Bronchial epithelial cell (primary cell): Measurements from ENCODE around the gene ATXN10. TPM values are rescaled to one million over a fixed set of nuclear protein-coding genes. Genes with fewer than 3 reads are reported as not detected.

Source experiments
- DNase-seq: peaks from one replicate; pipeline ENCODE4 v3.0.0-alpha.2; 2010; ENCODE audit warnings: low read depth
- FAIRE-seq: peaks from 2 replicates; lab custom pipeline; 2011; peaks lifted over from hg19 to GRCh38; lab: Jason Lieb, UNC
- H3K27me3 ChIP-seq: 2 replicates; pipeline ENCODE4 v1.5.1; 2011; ENCODE audit warnings: low read length; ENCODE audit not compliant: control insufficient read depth, insufficient read depth
- H3K36me3 ChIP-seq: 2 replicates; pipeline ENCODE4 v1.5.1; 2011; ENCODE audit warnings: low read length; ENCODE audit not compliant: control insufficient read depth, insufficient read depth
- H3K4me3 ChIP-seq: 2 replicates; pipeline ENCODE4 v1.5.1; 2011; ENCODE audit warnings: mild to moderate bottlenecking, low read depth, low read length, control low read depth
- total RNA-seq: library from RNA; depleted of rRNA; stranded (reverse); fragments of >200 nt; gene quantifications from 2 replicates; pipeline ENCODE4 v1.2.1, GENCODE V29; 2014
- TF ChIP-seq, protein P1 (sequence below): IDR thresholded peaks from 2 replicates; pipeline ENCODE4 v1.5.1; 2011; ENCODE audit warnings: mild to moderate bottlenecking, moderate library complexity, low read length, control low read depth, inconsistent platforms; ENCODE audit not compliant: insufficient read depth, severe bottlenecking

The ATXN10 gene
- total RNA-seq, 1 donor from 2014 or later = 81.9 TPM

DNA sequence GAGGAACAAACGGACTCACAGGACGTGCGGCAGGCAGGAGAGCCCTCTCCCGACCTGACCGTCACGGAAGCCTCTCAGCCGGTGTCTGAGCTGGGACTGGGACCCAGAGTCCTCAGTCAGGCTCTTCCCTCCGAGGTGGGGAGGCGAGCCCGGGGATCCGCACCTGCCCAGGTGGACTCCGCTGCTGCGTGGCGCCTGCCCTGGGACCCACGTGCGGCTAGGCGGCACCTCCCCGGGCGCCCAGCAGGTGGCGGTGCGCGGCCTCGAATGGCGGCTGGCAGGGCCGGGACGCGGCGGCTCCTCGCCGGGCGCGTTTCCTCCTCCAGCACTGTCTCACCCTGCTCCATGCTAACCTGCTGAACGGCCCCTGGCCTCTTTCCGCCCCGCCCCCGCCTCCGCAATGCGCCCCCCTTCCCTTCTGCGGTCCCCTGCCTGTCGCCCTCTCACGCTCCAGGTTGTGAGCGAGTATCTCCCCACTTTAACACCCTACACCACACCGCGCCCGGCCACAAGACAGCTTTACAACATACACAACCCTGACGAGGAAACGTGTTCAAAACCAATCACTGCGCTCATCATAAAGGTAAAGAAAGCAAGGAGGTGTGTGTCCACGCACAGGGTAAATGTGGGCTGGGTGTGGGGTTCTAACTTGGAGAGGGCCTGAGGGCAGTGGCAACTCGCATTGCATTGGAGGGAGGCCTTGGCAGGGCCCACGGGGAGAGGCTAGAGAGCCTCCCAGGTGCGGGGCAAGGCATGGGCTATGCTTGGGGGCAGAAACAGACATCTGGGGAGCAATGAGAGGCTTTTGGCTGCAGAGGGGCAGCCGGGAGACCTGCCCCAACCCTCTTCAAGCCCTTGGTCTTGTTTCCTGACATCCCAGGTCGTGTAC, 25.9 kb upstream of the ATXN10 start:
- no peak for FAIRE-seq
- H3K27me3 ChIP-seq = no peaks in the 10 kb centered on the region
- no peaks in the 10 kb centered on the region for H3K36me3 ChIP-seq
- DNase-seq = no peak
- TF ChIP-seq, protein P1, sequence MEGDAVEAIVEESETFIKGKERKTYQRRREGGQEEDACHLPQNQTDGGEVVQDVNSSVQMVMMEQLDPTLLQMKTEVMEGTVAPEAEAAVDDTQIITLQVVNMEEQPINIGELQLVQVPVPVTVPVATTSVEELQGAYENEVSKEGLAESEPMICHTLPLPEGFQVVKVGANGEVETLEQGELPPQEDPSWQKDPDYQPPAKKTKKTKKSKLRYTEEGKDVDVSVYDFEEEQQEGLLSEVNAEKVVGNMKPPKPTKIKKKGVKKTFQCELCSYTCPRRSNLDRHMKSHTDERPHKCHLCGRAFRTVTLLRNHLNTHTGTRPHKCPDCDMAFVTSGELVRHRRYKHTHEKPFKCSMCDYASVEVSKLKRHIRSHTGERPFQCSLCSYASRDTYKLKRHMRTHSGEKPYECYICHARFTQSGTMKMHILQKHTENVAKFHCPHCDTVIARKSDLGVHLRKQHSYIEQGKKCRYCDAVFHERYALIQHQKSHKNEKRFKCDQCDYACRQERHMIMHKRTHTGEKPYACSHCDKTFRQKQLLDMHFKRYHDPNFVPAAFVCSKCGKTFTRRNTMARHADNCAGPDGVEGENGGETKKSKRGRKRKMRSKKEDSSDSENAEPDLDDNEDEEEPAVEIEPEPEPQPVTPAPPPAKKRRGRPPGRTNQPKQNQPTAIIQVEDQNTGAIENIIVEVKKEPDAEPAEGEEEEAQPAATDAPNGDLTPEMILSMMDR = peak; percentile 87
- peak overlapping the region; percentile 24 for H3K4me3 ChIP-seq

DNA sequence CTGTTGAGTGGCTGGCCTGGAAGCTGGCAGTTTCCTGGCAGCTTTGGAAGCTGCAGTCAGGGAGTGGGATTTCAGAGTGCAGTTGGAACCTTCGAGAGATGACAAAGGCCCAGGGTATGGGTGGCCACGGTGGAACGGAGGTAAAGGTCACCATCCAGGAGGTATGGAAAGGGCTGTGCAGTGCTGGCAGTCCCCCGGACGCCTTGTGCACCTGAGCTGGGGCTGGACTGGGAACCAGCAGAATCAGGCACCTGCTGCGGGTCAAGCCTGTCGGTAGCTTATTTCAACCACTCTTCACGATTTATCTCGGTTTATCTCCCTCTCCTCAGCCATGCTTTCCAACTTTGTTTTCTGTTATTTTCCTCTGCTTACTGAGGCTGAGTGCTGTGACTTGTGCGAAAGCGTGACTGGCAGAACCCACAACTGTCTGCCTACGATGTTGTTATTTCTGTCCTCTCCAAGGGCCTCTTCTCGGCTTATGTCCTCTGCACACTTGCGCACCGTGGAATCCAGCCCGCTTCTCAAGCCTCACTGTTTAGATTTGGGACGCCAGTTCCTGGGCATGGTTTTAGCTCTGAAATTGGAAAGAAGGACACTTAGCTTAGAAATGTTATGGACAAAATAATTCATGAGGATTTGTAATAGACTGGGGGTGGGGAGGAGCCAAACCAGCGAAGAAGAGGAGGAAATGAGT, 24.0 kb upstream of the ATXN10 start:
- DNase-seq = no peak
- peak; percentile 58 for FAIRE-seq
- Histone ChIP-seq H3K4me3 (no peak overlapping the region), H3K36me3 (no peaks in the 10 kb centered on the region), H3K27me3 (peaks cover 3% of the 10 kb centered on the region)
- TF ChIP-seq, protein P1 = no peak

DNA sequence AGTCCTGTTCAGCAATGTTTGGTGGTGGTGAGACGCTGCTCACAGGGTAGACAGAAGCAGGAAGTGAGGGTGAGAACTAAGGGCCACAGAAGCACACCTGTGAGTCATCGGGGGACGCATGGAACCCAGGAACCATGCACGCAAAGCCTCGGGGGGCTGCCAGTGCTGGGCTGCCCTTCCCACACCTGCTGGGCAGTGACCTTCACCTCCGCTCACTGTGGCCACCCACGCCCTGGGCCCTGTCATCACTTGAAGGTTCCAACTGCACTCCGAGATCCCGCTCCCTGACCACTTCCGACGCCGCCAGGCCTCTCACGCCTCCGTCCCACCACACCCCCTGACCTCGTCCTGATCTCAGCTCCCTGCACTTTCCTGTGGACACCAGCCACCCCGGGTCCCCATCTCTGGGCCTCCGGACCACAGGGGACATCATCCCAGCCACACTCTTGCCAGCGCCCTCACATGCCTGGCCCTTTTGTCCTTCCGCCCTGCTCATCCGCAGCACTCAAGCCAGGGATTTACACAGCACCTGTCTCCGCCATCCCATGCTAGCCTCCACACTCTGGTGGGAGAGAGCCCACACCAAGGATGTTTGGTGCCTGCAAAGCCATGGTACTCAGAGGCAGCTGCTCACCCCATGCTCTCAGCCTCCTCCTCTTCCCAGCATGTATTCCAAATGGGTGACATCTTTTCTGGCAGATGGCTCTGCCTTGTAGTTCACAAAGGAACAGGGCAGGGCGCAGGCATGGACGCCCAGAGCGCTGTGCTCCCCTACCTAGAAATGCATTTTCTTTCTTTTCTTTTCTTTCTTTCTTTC, 23.1 kb upstream of the ATXN10 start:
- no peak overlapping the region for H3K4me3 ChIP-seq
- no peaks in the 10 kb centered on the region for H3K36me3 ChIP-seq
- H3K27me3 ChIP-seq = peaks cover 3% of the 10 kb centered on the region
- DNase-seq (no peak), FAIRE-seq (no peak)
- TF ChIP-seq, protein P1 = no peak

DNA sequence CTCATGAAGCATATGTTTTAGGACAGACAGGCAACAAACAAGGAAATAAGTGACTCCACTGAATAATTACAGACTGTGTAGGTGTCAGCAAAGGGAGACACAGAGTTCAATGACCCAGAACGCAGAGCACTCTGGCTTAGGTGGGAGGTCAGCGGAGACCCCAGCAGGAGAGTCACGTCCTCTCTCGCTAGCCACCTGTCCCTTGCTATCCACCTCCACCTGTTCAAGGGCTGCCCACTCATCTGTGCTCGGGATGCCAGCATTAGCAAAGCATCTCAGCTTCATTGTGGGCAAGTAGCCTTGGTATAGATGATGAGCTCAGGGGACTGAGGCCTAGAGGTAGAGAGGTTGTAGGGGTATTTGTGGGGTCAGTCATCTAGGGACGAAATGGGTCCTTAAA, 21.8 kb upstream of the ATXN10 start:
- Histone ChIP-seq H3K27me3 (peaks cover 3% of the 10 kb centered on the region), H3K36me3 (no peaks in the 10 kb centered on the region), H3K4me3 (no peak overlapping the region)
- no peak for DNase-seq
- TF ChIP-seq, protein P1 = no peak
- FAIRE-seq = no peak

- Histone ChIP-seq H3K36me3 (no peaks in the 10 kb centered on the region), H3K4me3 (no peak overlapping the region), H3K27me3 (peaks cover 3% of the 10 kb centered on the region)
- TF ChIP-seq, protein P1 = no peak
- DNase-seq (no peak), FAIRE-seq (no peak)
These were observed 20.9 kb upstream of the ATXN10 start for GRCh38 chr22:45650721-45651120.
